ENCODE data around the gene SRXN1.

SRXN1 gene

GRCh38 chr20:634148-634925, 18.7 kb downstream of the SRXN1 start:
- no peak for DNase-seq

GRCh38 chr20:631101-631500, 21.9 kb downstream of the SRXN1 start:
- no peak for DNase-seq

- no peak for DNase-seq
Observed at GRCh38 chr20:626579-626978, 26.4 kb downstream of the SRXN1 start.

GRCh38 chr20:625360-625932, 27.6 kb downstream of the SRXN1 start:
- DNase-seq: no peak

GRCh38 chr20:623704-624103, 29.3 kb downstream of the SRXN1 start:
- DNase-seq: no peak

GRCh38 chr20:623021-623420, 30.0 kb downstream of the SRXN1 start:
- DNase-seq: no peak

GRCh38 chr20:622161-622560, 30.8 kb downstream of the SRXN1 start:
- no peak for DNase-seq

GRCh38 chr20:621125-621756, 31.8 kb downstream of the SRXN1 start:
- DNase-seq: no peak

GRCh38 chr20:620246-620645, 32.8 kb downstream of the SRXN1 start:
- no peak for DNase-seq

GRCh38 chr20:618980-619379, 34.0 kb downstream of the SRXN1 start:
- no peak for DNase-seq

- no peak for DNase-seq
Observed at GRCh38 chr20:617934-618690, 34.9 kb downstream of the SRXN1 start.

GRCh38 chr20:615514-615913, 37.5 kb downstream of the SRXN1 start:
- no peak for DNase-seq

- DNase-seq: no peak
Observed at GRCh38 chr20:611843-612185, 41.2 kb downstream of the SRXN1 start.

- DNase-seq: no peak
Observed at GRCh38 chr20:611047-611842, 41.8 kb downstream of the SRXN1 start.

GRCh38 chr20:610130-611046, 42.6 kb downstream of the SRXN1 start, which contains the start of gene TCF15:
Gene TCF15, minus strand, starts transcription at chr20:610309. Its CDS starts 72 bp downstream, at chr20:610237.
- DNase-seq: peak; percentile 33

- DNase-seq: no peak
Observed at GRCh38 chr20:609371-609964, 43.5 kb downstream of the SRXN1 start.

GRCh38 chr20:608970-609369, 44.0 kb downstream of the SRXN1 start:
- no peak for DNase-seq

- no peak for DNase-seq
Observed at GRCh38 chr20:607476-607875, 45.5 kb downstream of the SRXN1 start.

GRCh38 chr20:605237-605636, 47.8 kb downstream of the SRXN1 start:
- DNase-seq: no peak

- no peak for DNase-seq
Observed at GRCh38 chr20:603116-603640, 49.8 kb downstream of the SRXN1 start.

Data from NCI-H2081 treated with DMSO at 0.1 percent for 48 hours (cell line).